GM10847 (cell line): ENCODE measurements around the gene ZNF423.

Experiments used
- POLR2A ChIP-seq: IDR thresholded peaks from 2 replicates; pipeline ENCODE4 v1.6.1; 2011; ENCODE audit not compliant: insufficient read length; ENCODE audit errors: extremely low read depth

ZNF423 gene

GRCh38 chr16:49455991-49456745 is 399.7 kb downstream of the ZNF423 start:
- no peak for TF ChIP-seq POLR2A

- TF ChIP-seq POLR2A = no peak
Observed at GRCh38 chr16:49455181-49455990, 400.5 kb downstream of the ZNF423 start.

- TF ChIP-seq POLR2A = no peak
Observed at GRCh38 chr16:49454426-49455180, 401.3 kb downstream of the ZNF423 start.

GRCh38 chr16:49453983-49454382 is 401.9 kb downstream of the ZNF423 start:
- no peak for TF ChIP-seq POLR2A

GRCh38 chr16:49453021-49453420 is 402.9 kb downstream of the ZNF423 start:
- no peak for TF ChIP-seq POLR2A

GRCh38 chr16:49452578-49452977 is 403.3 kb downstream of the ZNF423 start:
- no peak for TF ChIP-seq POLR2A

- TF ChIP-seq POLR2A = no peak
Observed at GRCh38 chr16:49452108-49452507, 403.8 kb downstream of the ZNF423 start.

- TF ChIP-seq POLR2A = no peak
Observed at GRCh38 chr16:49446805-49447204, 409.1 kb downstream of the ZNF423 start.

GRCh38 chr16:49443576-49443975 is 412.3 kb downstream of the ZNF423 start:
- no peak for TF ChIP-seq POLR2A

GRCh38 chr16:49442805-49443204 is 413.1 kb downstream of the ZNF423 start:
- TF ChIP-seq POLR2A = no peak

GRCh38 chr16:49441366-49441780 is 414.5 kb downstream of the ZNF423 start:
- TF ChIP-seq POLR2A = peak; percentile 31

GRCh38 chr16:49440156-49441065 is 415.5 kb downstream of the ZNF423 start:
- no peak for TF ChIP-seq POLR2A

GRCh38 chr16:49439676-49440075 is 416.2 kb downstream of the ZNF423 start:
- TF ChIP-seq POLR2A = no peak

- no peak for TF ChIP-seq POLR2A
Observed at GRCh38 chr16:49439050-49439449, 416.9 kb downstream of the ZNF423 start.
